Karpas-422 (cell line): Measurements from ENCODE around the gene LAX1. TPM values are rescaled to one million over a fixed set of nuclear protein-coding genes. Genes with fewer than 3 reads are reported as not detected.

Experiments used
- DNase-seq: peaks from one replicate; pipeline ENCODE4 v3.0.0-alpha.2; 2015
- H2AFZ ChIP-seq: fragments of 200-600 bp; sonication (generic); 2 replicates; pipeline ENCODE4 v1.6.1; 2014; ENCODE audit warnings: antibody characterized with exemption, low read length, mixed read lengths
- H3K27ac ChIP-seq: fragments of 200-600 bp; sonication (generic); 2 replicates; pipeline ENCODE4 v1.5.1; 2014; ENCODE audit warnings: mild to moderate bottlenecking, low read length, moderate library complexity
- H3K27me3 ChIP-seq: fragments of 200-600 bp; sonication (generic); 2 replicates; pipeline ENCODE4 v1.6.1; 2014; ENCODE audit warnings: low read length, mixed read lengths
- H3K36me3 ChIP-seq: fragments of 200-600 bp; sonication (generic); 2 replicates; pipeline ENCODE4 v1.6.1; 2014; ENCODE audit warnings: low read length, mixed read lengths; ENCODE audit not compliant: insufficient read depth
- H3K4me1 ChIP-seq: fragments of 200-600 bp; sonication (generic); 2 replicates; pipeline ENCODE4 v1.6.1; 2014; ENCODE audit warnings: mild to moderate bottlenecking, low read length, mixed read lengths
- H3K4me2 ChIP-seq: fragments of 200-600 bp; sonication (generic); 2 replicates; pipeline ENCODE4 v1.6.1; 2014; ENCODE audit warnings: low read length, low read depth, mild to moderate bottlenecking; ENCODE audit not compliant: poor library complexity, severe bottlenecking
- H3K4me3 ChIP-seq: fragments of 200-600 bp; sonication (generic); 2 replicates; pipeline ENCODE4 v1.5.1; 2014; ENCODE audit warnings: mild to moderate bottlenecking, antibody characterized with exemption, low read length, mixed read lengths
- H3K79me2 ChIP-seq: fragments of 200-600 bp; sonication (generic); 2 replicates; pipeline ENCODE4 v1.6.1; 2014; ENCODE audit warnings: mild to moderate bottlenecking, low read length, mixed read lengths
- H3K9ac ChIP-seq: fragments of 200-600 bp; sonication (generic); 2 replicates; pipeline ENCODE4 v1.6.0; 2014; ENCODE audit warnings: low read length
- H3K9me2 ChIP-seq: fragments of 200-600 bp; sonication (generic), shearing (Covaris generic); replicated peaks from 2 replicates; pipeline ENCODE4 v1.6.0; 2014; ENCODE audit warnings: mild to moderate bottlenecking, low read length, moderate library complexity; ENCODE audit not compliant: insufficient read depth
- H3K9me3 ChIP-seq: fragments of 300-700, 200-600 bp; sonication (generic); 2 replicates; pipeline ENCODE4 v1.6.1; 2014; ENCODE audit warnings: low read length, mixed read lengths
- H4K20me1 ChIP-seq: fragments of 200-600 bp; sonication (generic); 2 replicates; pipeline ENCODE4 v1.6.1; 2014; ENCODE audit warnings: mild to moderate bottlenecking, antibody characterized with exemption, low read length, low read depth; ENCODE audit not compliant: insufficient read depth
- total RNA-seq: library from RNA; depleted of rRNA; stranded (reverse); fragments of >200 nt; shearing (Covaris generic); gene quantifications from 2 replicates; pipeline ENCODE4 v1.2.3, GENCODE V29; 2014; ENCODE audit warnings: low replicate concordance; rRNA removed

The LAX1 gene
- total RNA-seq: not detected in 2 replicates

GRCh38 chr1:203765029-203765837 lies at the start of gene LAX1:
Gene LAX1 (plus strand): TSS chr1:203765183. CDS start chr1:203765566, 383 bp downstream.
- Histone ChIP-seq H3K36me3 (no peaks in the 10 kb centered on the region), H3K4me3 (no peak within 1 kb of the TSS), H3K27me3 (no peaks in the 10 kb centered on the region), H4K20me1 (no peaks in the 10 kb centered on the region), H3K4me2 (no peak within 1 kb of the TSS), H3K27ac (no peak within 1 kb of the TSS), H3K4me1 (no peaks in the 10 kb centered on the region), H3K9me3 (no peaks in the 10 kb centered on the region), H3K9me2 (no peaks in the 10 kb centered on the region), H2AFZ (no peak within 1 kb of the TSS), H3K9ac (no peak within 1 kb of the TSS), H3K79me2 (no peaks in the 10 kb centered on the region)
- DNase-seq: no peak

GRCh38 chr1:203717120-203717519 lies 47.9 kb upstream of the LAX1 start:
- H3K79me2 ChIP-seq: no peaks in the 10 kb centered on the region
- no peaks in the 10 kb centered on the region for H3K9me2 ChIP-seq
- H3K9ac ChIP-seq: no peak overlapping the region
- H3K4me1 ChIP-seq: no peaks in the 10 kb centered on the region
- no peak overlapping the region for H3K4me2 ChIP-seq
- no peaks in the 10 kb centered on the region for H4K20me1 ChIP-seq
- H3K36me3 ChIP-seq: no peaks in the 10 kb centered on the region
- H3K4me3 ChIP-seq: no peak overlapping the region
- no peak overlapping the region for H2AFZ ChIP-seq
- H3K27ac ChIP-seq: no peak overlapping the region
- no peaks in the 10 kb centered on the region for H3K9me3 ChIP-seq
- DNase-seq: no peak
- no peaks in the 10 kb centered on the region for H3K27me3 ChIP-seq

- Histone ChIP-seq H3K36me3 (no peaks in the 10 kb centered on the region), H3K27me3 (no peaks in the 10 kb centered on the region), H3K9ac (no peak overlapping the region), H3K4me2 (no peak overlapping the region), H3K9me2 (no peaks in the 10 kb centered on the region), H3K4me1 (no peaks in the 10 kb centered on the region), H3K4me3 (no peak overlapping the region), H3K9me3 (no peaks in the 10 kb centered on the region), H3K27ac (no peak overlapping the region), H2AFZ (no peak overlapping the region), H4K20me1 (no peaks in the 10 kb centered on the region), H3K79me2 (no peaks in the 10 kb centered on the region)
- DNase-seq: no peak
These were observed 44.7 kb upstream of the LAX1 start for GRCh38 chr1:203720242-203720641.

- no peaks in the 10 kb centered on the region for H3K79me2 ChIP-seq
- no peak for DNase-seq
- H3K27me3 ChIP-seq: no peaks in the 10 kb centered on the region
- no peaks in the 10 kb centered on the region for H4K20me1 ChIP-seq
- no peak overlapping the region for H3K4me2 ChIP-seq
- no peak overlapping the region for H3K27ac ChIP-seq
- H3K36me3 ChIP-seq: no peaks in the 10 kb centered on the region
- no peak overlapping the region for H3K4me3 ChIP-seq
- H3K4me1 ChIP-seq: no peaks in the 10 kb centered on the region
- no peak overlapping the region for H3K9ac ChIP-seq
- no peaks in the 10 kb centered on the region for H3K9me2 ChIP-seq
- H3K9me3 ChIP-seq: no peaks in the 10 kb centered on the region
- H2AFZ ChIP-seq: no peak overlapping the region
These were observed 42.1 kb upstream of the LAX1 start for GRCh38 chr1:203722909-203723308.

GRCh38 chr1:203726417-203726867 lies 38.5 kb upstream of the LAX1 start:
- Histone ChIP-seq H3K4me1 (no peaks in the 10 kb centered on the region), H3K79me2 (no peaks in the 10 kb centered on the region), H3K9ac (no peak overlapping the region), H3K27me3 (no peaks in the 10 kb centered on the region), H3K9me3 (no peaks in the 10 kb centered on the region), H3K4me3 (no peak overlapping the region), H3K4me2 (no peak overlapping the region), H3K27ac (no peak overlapping the region), H4K20me1 (no peaks in the 10 kb centered on the region), H3K36me3 (no peaks in the 10 kb centered on the region), H2AFZ (no peak overlapping the region), H3K9me2 (no peaks in the 10 kb centered on the region)
- DNase-seq: no peak

GRCh38 chr1:203733009-203733863 lies 31.7 kb upstream of the LAX1 start:
- no peak for DNase-seq
- no peak overlapping the region for H3K4me2 ChIP-seq
- H3K79me2 ChIP-seq: no peaks in the 10 kb centered on the region
- no peak overlapping the region for H3K4me3 ChIP-seq
- H3K9me2 ChIP-seq: no peaks in the 10 kb centered on the region
- no peaks in the 10 kb centered on the region for H3K36me3 ChIP-seq
- no peak overlapping the region for H2AFZ ChIP-seq
- H3K4me1 ChIP-seq: no peaks in the 10 kb centered on the region
- no peak overlapping the region for H3K27ac ChIP-seq
- H3K9ac ChIP-seq: no peak overlapping the region
- H3K9me3 ChIP-seq: no peaks in the 10 kb centered on the region
- no peaks in the 10 kb centered on the region for H3K27me3 ChIP-seq
- H4K20me1 ChIP-seq: no peaks in the 10 kb centered on the region

GRCh38 chr1:203742436-203742835 lies 22.5 kb upstream of the LAX1 start:
- no peak overlapping the region for H3K4me3 ChIP-seq
- H2AFZ ChIP-seq: no peak overlapping the region
- H4K20me1 ChIP-seq: no peaks in the 10 kb centered on the region
- H3K27me3 ChIP-seq: no peaks in the 10 kb centered on the region
- H3K27ac ChIP-seq: no peak overlapping the region
- H3K9me3 ChIP-seq: no peaks in the 10 kb centered on the region
- H3K9ac ChIP-seq: no peak overlapping the region
- no peaks in the 10 kb centered on the region for H3K79me2 ChIP-seq
- peak; percentile 17 for DNase-seq
- no peaks in the 10 kb centered on the region for H3K36me3 ChIP-seq
- H3K4me2 ChIP-seq: no peak overlapping the region
- no peaks in the 10 kb centered on the region for H3K9me2 ChIP-seq
- H3K4me1 ChIP-seq: peaks cover 18% of the 10 kb centered on the region

GRCh38 chr1:203743091-203743571 lies 21.9 kb upstream of the LAX1 start:
- H3K9me3 ChIP-seq: no peaks in the 10 kb centered on the region
- H3K79me2 ChIP-seq: no peaks in the 10 kb centered on the region
- H3K4me2 ChIP-seq: no peak overlapping the region
- H3K27me3 ChIP-seq: no peaks in the 10 kb centered on the region
- H2AFZ ChIP-seq: no peak overlapping the region
- H3K4me1 ChIP-seq: peaks cover 18% of the 10 kb centered on the region
- H4K20me1 ChIP-seq: no peaks in the 10 kb centered on the region
- H3K4me3 ChIP-seq: no peak overlapping the region
- DNase-seq: no peak
- no peaks in the 10 kb centered on the region for H3K9me2 ChIP-seq
- H3K9ac ChIP-seq: no peak overlapping the region
- no peak overlapping the region for H3K27ac ChIP-seq
- no peaks in the 10 kb centered on the region for H3K36me3 ChIP-seq
